GM12872 (cell line): ENCODE measurements around the gene GPR31.

Experiments
- TF ChIP-seq, protein P1 (sequence below): IDR thresholded peaks from 3 replicates; pipeline ENCODE4 v1.5.1; 2011; ENCODE audit warnings: low read depth, mild to moderate bottlenecking, low read length, moderate library complexity; ENCODE audit not compliant: insufficient read depth

GPR31 gene

GRCh38 chr6:167113047-167113754 is 44.6 kb downstream of the GPR31 start:
- TF ChIP-seq, protein P1, sequence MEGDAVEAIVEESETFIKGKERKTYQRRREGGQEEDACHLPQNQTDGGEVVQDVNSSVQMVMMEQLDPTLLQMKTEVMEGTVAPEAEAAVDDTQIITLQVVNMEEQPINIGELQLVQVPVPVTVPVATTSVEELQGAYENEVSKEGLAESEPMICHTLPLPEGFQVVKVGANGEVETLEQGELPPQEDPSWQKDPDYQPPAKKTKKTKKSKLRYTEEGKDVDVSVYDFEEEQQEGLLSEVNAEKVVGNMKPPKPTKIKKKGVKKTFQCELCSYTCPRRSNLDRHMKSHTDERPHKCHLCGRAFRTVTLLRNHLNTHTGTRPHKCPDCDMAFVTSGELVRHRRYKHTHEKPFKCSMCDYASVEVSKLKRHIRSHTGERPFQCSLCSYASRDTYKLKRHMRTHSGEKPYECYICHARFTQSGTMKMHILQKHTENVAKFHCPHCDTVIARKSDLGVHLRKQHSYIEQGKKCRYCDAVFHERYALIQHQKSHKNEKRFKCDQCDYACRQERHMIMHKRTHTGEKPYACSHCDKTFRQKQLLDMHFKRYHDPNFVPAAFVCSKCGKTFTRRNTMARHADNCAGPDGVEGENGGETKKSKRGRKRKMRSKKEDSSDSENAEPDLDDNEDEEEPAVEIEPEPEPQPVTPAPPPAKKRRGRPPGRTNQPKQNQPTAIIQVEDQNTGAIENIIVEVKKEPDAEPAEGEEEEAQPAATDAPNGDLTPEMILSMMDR = no peak

- TF ChIP-seq, protein P1 = no peak
Measured at GRCh38 chr6:167112421-167112820, 45.4 kb downstream of the GPR31 start.

DNA sequence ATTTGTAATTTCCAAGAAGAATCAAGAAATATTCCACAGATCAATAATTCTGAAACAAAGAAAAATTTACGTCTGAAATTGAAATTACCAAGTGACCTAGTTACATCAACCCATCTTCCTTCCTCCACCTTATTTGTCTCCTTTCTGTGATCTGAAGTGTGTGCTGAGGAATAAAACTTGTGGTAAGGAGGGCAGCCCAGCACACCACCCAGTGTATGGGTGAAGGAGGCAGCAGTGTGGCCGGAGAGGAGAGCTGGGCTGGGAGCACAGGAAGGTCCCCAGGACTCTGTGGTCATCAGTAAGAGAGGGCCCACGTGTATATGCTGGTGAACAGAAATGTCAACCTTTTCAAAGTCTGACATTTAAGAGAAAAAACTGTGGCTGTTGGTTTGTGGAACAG is 46.2 kb downstream of the GPR31 start:
- TF ChIP-seq, protein P1 = no peak

GRCh38 chr6:167109651-167110050 is 48.1 kb downstream of the GPR31 start:
- TF ChIP-seq, protein P1 = no peak

GRCh38 chr6:167108278-167108677 is 49.5 kb downstream of the GPR31 start:
- TF ChIP-seq, protein P1 = no peak

GRCh38 chr6:167107787-167108186 is 50.0 kb downstream of the GPR31 start:
- TF ChIP-seq, protein P1 = no peak

DNA sequence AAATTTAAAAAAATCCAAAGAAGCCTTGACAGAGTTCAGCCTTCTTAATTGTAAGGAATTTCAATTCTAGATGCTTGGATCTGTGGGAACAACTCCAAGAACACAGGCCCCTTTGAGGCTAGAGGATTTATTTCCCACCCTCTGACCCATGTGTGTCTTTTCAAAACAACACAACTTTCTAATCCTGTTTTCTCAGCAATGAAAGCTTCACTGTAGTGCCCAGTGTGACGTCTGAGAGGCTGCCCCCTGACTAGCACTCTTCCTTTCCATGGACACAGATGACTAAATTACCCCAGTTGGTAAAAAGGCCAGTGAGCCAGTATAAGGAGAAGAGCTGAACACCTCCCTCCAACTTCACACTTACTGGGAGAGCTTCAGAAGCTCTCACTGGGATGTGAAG is 51.4 kb downstream of the GPR31 start:
- TF ChIP-seq, protein P1 = no peak
